Panc1 (cell line): ENCODE data around the gene PLCH1. TPM values are rescaled to one million over a fixed set of nuclear protein-coding genes. Genes with fewer than 3 reads are reported as not detected.

Source experiments
- ATAC-seq: fragments of 200-7000 bp; cut with Tn5 transposase; 2 replicates; pipeline ENCODE4 v1.9.1; 2020; ENCODE audit warnings: mild to moderate bottlenecking, moderate library complexity
- BruUV-seq: library from RNA; stranded (reverse); fragments of 400-500 nt; replicated peaks from 2 replicates; lab custom pipeline; 2021; lab: Mats Ljungman, UMichigan
- CTCF ChIA-PET: fragments of 300-600 bp; sonication (Branson Sonifier 250); formaldehyde crosslinking; loops from one replicate; lab custom pipeline; 2022; ENCODE audit warnings: antibody characterized with exemption; lab: Charles Lee
- POLR2A ChIA-PET: fragments of 300-600 bp; sonication (Branson Sonifier 250); formaldehyde crosslinking; loops from one replicate; lab custom pipeline; 2022; ENCODE audit warnings: antibody characterized with exemption; lab: Charles Lee
- DNase-seq: peaks from one replicate; pipeline ENCODE4 v3.0.0-alpha.2; 2010; ENCODE audit warnings: low read depth, low spot score
- H3K27ac ChIP-seq: 2 replicates; pipeline ENCODE4 v1.5.1; 2011; ENCODE audit warnings: mild to moderate bottlenecking, low read length, inconsistent platforms
- H3K27me3 ChIP-seq: fragments of 200-500 bp; sonication (Bioruptor generic); 2 replicates; pipeline ENCODE4 v1.6.0; 2014; ENCODE audit warnings: low read length, inconsistent platforms; ENCODE audit not compliant: control insufficient read depth, insufficient read depth
- H3K36me3 ChIP-seq: fragments of 200-500 bp; sonication (Bioruptor generic); 2 replicates; pipeline ENCODE4 v1.5.1; 2014; ENCODE audit warnings: inconsistent platforms, mild to moderate bottlenecking, low read length, moderate library complexity; ENCODE audit not compliant: control insufficient read depth, insufficient read depth
- H3K4me1 ChIP-seq: 2 replicates; pipeline ENCODE4 v1.5.1; 2011; ENCODE audit warnings: inconsistent platforms, mild to moderate bottlenecking, low read length, moderate library complexity; ENCODE audit not compliant: control insufficient read depth, insufficient read depth
- H3K4me3 ChIP-seq, 2 experiments: 2 replicates each; pipeline ENCODE4 v1.5.1; 2011 to 2012; ENCODE audit warnings: low read depth in 2 of 2, low read length in 2 of 2, mild to moderate bottlenecking in 2 of 2, inconsistent platforms in 1 of 2, moderate library complexity in 1 of 2
- H3K9me3 ChIP-seq: fragments of 200-500 bp; sonication (Bioruptor generic); 2 replicates; pipeline ENCODE4 v1.5.1; 2014; ENCODE audit warnings: low read depth, mild to moderate bottlenecking, inconsistent platforms, low read length, moderate library complexity; ENCODE audit not compliant: control insufficient read depth, insufficient read depth
- POLR2AphosphoS5 ChIP-seq: IDR thresholded peaks from 2 replicates; pipeline ENCODE4 v1.6.1; 2012; ENCODE audit warnings: mild to moderate bottlenecking, low read depth, low read length, moderate library complexity
- SIN3A ChIP-seq: IDR thresholded peaks from 2 replicates; pipeline ENCODE4 v1.6.1; 2012; ENCODE audit warnings: low read depth, mild to moderate bottlenecking, low read length, moderate library complexity, borderline replicate concordance; ENCODE audit not compliant: insufficient read depth
- TCF7L2 ChIP-seq: IDR thresholded peaks from 2 replicates; pipeline ENCODE4 v1.6.1; 2011; ENCODE audit warnings: mild to moderate bottlenecking, low read depth, low read length, inconsistent platforms
- in situ Hi-C: cut with HindIII; loops from 2 replicates; pipeline ENCODE4 v1.10.0; 2016; ENCODE audit warnings: low sequenced_read_pairs, low pct_unique_long_range_greater_than_20kb
- intact Hi-C: fragments of 100-400 bp; cut with micrococcal nuclease; formaldehyde crosslinking; loops from one replicate; pipeline ENCODE4 v1.10.0; 2022; ENCODE audit not compliant: unreplicated experiment
- total RNA-seq: library from RNA; stranded (reverse); gene quantifications from one replicate; pipeline ENCODE4 v1.2.1, GENCODE V29; 2021; ENCODE audit not compliant: unreplicated experiment
- TF ChIP-seq, protein P1 (sequence below), 2 experiments: IDR thresholded peaks; 2 replicates each; pipeline ENCODE4 v1.6.1; 2011 to 2012; ENCODE audit warnings: low read depth in 2 of 2, control low read depth in 1 of 2, low read length in 1 of 2, mild to moderate bottlenecking in 1 of 2, moderate library complexity in 1 of 2; ENCODE audit not compliant: insufficient read depth in 1 of 2
- TF ChIP-seq, protein P2 (sequence below): fragments of 450-650 bp; IDR thresholded peaks from 2 replicates; pipeline ENCODE4 v1.5.1; 2017; ENCODE audit warnings: mild to moderate bottlenecking

The PLCH1 gene
- total RNA-seq, 1 experiment from 2014 or later, result 0.03 TPM

DNA sequence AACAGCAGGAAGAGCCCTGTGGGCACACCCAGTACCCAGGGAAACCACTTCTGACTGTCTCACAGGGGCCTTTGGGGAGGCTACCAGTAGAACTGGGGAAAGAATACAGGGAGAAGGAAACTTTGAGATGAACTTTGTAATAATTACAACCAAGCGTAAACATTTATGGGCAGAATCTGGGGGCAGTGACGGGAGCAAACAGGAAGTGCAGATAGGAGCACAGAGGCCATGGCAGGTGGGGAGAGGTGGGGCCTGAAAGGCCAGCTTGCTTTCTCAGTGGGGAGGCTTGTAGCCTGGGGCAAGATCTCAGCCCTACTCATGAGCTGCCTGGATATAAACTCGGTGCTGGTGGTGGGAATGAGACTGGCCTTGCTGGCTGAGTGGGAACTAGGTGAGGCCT lies 209.8 kb downstream of the PLCH1 start:
- Histone ChIP-seq H3K27ac (no peak overlapping the region), H3K4me1 (no peaks in the 10 kb centered on the region), H3K27me3 (no peaks in the 10 kb centered on the region), H3K9me3 (no peaks in the 10 kb centered on the region), H3K36me3 (no peaks in the 10 kb centered on the region), H3K4me3 (no peak overlapping the region)
- intact Hi-C loops, result no loop called here
- no peak for TF ChIP-seq TCF7L2
- TF ChIP-seq, protein P1, sequence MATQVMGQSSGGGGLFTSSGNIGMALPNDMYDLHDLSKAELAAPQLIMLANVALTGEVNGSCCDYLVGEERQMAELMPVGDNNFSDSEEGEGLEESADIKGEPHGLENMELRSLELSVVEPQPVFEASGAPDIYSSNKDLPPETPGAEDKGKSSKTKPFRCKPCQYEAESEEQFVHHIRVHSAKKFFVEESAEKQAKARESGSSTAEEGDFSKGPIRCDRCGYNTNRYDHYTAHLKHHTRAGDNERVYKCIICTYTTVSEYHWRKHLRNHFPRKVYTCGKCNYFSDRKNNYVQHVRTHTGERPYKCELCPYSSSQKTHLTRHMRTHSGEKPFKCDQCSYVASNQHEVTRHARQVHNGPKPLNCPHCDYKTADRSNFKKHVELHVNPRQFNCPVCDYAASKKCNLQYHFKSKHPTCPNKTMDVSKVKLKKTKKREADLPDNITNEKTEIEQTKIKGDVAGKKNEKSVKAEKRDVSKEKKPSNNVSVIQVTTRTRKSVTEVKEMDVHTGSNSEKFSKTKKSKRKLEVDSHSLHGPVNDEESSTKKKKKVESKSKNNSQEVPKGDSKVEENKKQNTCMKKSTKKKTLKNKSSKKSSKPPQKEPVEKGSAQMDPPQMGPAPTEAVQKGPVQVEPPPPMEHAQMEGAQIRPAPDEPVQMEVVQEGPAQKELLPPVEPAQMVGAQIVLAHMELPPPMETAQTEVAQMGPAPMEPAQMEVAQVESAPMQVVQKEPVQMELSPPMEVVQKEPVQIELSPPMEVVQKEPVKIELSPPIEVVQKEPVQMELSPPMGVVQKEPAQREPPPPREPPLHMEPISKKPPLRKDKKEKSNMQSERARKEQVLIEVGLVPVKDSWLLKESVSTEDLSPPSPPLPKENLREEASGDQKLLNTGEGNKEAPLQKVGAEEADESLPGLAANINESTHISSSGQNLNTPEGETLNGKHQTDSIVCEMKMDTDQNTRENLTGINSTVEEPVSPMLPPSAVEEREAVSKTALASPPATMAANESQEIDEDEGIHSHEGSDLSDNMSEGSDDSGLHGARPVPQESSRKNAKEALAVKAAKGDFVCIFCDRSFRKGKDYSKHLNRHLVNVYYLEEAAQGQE (IDR thresholded peaks at IDR 0.05; ENCODE audit: insufficient read depth in 1 of 2, low read depth in 2 of 2, low read length in 1 of 2), result no peak
- in situ Hi-C loops, result no loop called here
- ATAC-seq (no peak), DNase-seq (no peak)
- CTCF ChIA-PET, result no interaction called here
- POLR2A ChIA-PET, result no interaction called here
- no TSS peak for BruUV-seq

DNA sequence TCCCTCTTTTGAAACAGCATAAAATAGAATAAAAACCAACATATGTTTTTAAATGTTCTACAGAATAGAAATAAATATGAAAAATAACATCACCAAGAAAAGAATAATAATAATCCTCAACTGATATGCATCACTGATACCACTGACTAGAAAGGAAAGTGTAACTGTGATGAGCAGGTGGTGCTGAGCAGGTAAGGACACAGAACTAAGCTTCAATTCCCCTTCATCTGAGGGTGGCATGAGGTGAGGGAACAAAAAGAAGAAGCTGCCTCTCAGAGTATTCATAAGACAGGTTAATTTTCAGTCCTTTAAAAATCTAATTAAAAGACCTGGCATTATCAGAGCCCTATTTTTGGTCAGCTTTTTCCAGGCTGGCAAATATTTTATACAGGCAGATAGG lies 216.3 kb downstream of the PLCH1 start:
- POLR2A ChIA-PET, result no interaction called here
- H3K9me3 ChIP-seq, result no peaks in the 10 kb centered on the region
- no peaks in the 10 kb centered on the region for H3K36me3 ChIP-seq
- H3K4me1 ChIP-seq, result no peaks in the 10 kb centered on the region
- no peak for TF ChIP-seq SIN3A
- TF ChIP-seq TCF7L2, result no peak
- no peak for TF ChIP-seq POLR2AphosphoS5
- TF ChIP-seq, protein P2, sequence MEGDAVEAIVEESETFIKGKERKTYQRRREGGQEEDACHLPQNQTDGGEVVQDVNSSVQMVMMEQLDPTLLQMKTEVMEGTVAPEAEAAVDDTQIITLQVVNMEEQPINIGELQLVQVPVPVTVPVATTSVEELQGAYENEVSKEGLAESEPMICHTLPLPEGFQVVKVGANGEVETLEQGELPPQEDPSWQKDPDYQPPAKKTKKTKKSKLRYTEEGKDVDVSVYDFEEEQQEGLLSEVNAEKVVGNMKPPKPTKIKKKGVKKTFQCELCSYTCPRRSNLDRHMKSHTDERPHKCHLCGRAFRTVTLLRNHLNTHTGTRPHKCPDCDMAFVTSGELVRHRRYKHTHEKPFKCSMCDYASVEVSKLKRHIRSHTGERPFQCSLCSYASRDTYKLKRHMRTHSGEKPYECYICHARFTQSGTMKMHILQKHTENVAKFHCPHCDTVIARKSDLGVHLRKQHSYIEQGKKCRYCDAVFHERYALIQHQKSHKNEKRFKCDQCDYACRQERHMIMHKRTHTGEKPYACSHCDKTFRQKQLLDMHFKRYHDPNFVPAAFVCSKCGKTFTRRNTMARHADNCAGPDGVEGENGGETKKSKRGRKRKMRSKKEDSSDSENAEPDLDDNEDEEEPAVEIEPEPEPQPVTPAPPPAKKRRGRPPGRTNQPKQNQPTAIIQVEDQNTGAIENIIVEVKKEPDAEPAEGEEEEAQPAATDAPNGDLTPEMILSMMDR, result no peak
- TF ChIP-seq, protein P1 (IDR thresholded peaks at IDR 0.05; ENCODE audit: insufficient read depth in 1 of 2, low read depth in 2 of 2, low read length in 1 of 2), result no peak
- no peak overlapping the region for H3K4me3 ChIP-seq
- intact Hi-C loops, result no loop called here
- in situ Hi-C loops, result no loop called here
- no peaks in the 10 kb centered on the region for H3K27me3 ChIP-seq
- H3K27ac ChIP-seq, result no peak overlapping the region
- BruUV-seq, result no TSS peak
- CTCF ChIA-PET, result no interaction called here
- DNase-seq (no peak), ATAC-seq (no peak)
